ENCODE results near the gene GRIA3.

Gene GRIA3

GRCh38 chrX:123193101-123193500 is 9.0 kb downstream of the GRIA3 start:
- DNase-seq (ENCODE audit: low read depth in 4 of 4, low spot score in 1 of 4): no peak

- DNase-seq (ENCODE audit: low read depth in 4 of 4, low spot score in 1 of 4): no peak
These were observed 15.3 kb downstream of the GRIA3 start for GRCh38 chrX:123199338-123199737.

GRCh38 chrX:123201720-123202119 is 17.6 kb downstream of the GRIA3 start:
- DNase-seq (ENCODE audit: low read depth in 4 of 4, low spot score in 1 of 4): no peak

- DNase-seq (ENCODE audit: low read depth in 4 of 4, low spot score in 1 of 4): no peak
These were observed 18.4 kb downstream of the GRIA3 start for GRCh38 chrX:123202523-123202922.

- no peak for DNase-seq (ENCODE audit: low read depth in 4 of 4, low spot score in 1 of 4)
These were observed 19.7 kb downstream of the GRIA3 start for GRCh38 chrX:123203772-123204171.

- no peak for DNase-seq (ENCODE audit: low read depth in 4 of 4, low spot score in 1 of 4)
These were observed 22.1 kb downstream of the GRIA3 start for GRCh38 chrX:123206176-123206575.

- DNase-seq (ENCODE audit: low read depth in 4 of 4, low spot score in 1 of 4): no peak
These were observed 26.2 kb downstream of the GRIA3 start for GRCh38 chrX:123210252-123210651.

GRCh38 chrX:123215397-123216089 is 31.5 kb downstream of the GRIA3 start:
- DNase-seq (ENCODE audit: low read depth in 4 of 4, low spot score in 1 of 4): no peak

- DNase-seq (ENCODE audit: low read depth in 4 of 4, low spot score in 1 of 4): no peak
These were observed 33.0 kb downstream of the GRIA3 start for GRCh38 chrX:123217077-123217476.

GRCh38 chrX:123217728-123218127 is 33.6 kb downstream of the GRIA3 start:
- no peak for DNase-seq (ENCODE audit: low read depth in 4 of 4, low spot score in 1 of 4)

GRCh38 chrX:123219916-123220315 is 35.8 kb downstream of the GRIA3 start:
- no peak for DNase-seq (ENCODE audit: low read depth in 4 of 4, low spot score in 1 of 4)

GRCh38 chrX:123222920-123223319 is 38.8 kb downstream of the GRIA3 start:
- DNase-seq (ENCODE audit: low read depth in 4 of 4, low spot score in 1 of 4): no peak

GRCh38 chrX:123223409-123223808 is 39.3 kb downstream of the GRIA3 start:
- no peak for DNase-seq (ENCODE audit: low read depth in 4 of 4, low spot score in 1 of 4)

- DNase-seq (ENCODE audit: low read depth in 4 of 4, low spot score in 1 of 4): no peak
These were observed 39.8 kb downstream of the GRIA3 start for GRCh38 chrX:123223859-123224258.

GRCh38 chrX:123230798-123231197 is 46.7 kb downstream of the GRIA3 start:
- DNase-seq (ENCODE audit: low read depth in 4 of 4, low spot score in 1 of 4): no peak

GRCh38 chrX:123236859-123237258 is 52.8 kb downstream of the GRIA3 start:
- no peak for DNase-seq (ENCODE audit: low read depth in 4 of 4, low spot score in 1 of 4)

- no peak for DNase-seq (ENCODE audit: low read depth in 4 of 4, low spot score in 1 of 4)
These were observed 53.2 kb downstream of the GRIA3 start for GRCh38 chrX:123237271-123237670.

GRCh38 chrX:123254457-123254856 is 70.4 kb downstream of the GRIA3 start:
- no peak for DNase-seq (ENCODE audit: low read depth in 4 of 4, low spot score in 1 of 4)

GRCh38 chrX:123256378-123256777 is 72.3 kb downstream of the GRIA3 start:
- DNase-seq (ENCODE audit: low read depth in 4 of 4, low spot score in 1 of 4): no peak

GRCh38 chrX:123260920-123261418 is 76.9 kb downstream of the GRIA3 start:
- no peak for DNase-seq (ENCODE audit: low read depth in 4 of 4, low spot score in 1 of 4)

- DNase-seq (ENCODE audit: low read depth in 4 of 4, low spot score in 1 of 4): no peak
These were observed 79.2 kb downstream of the GRIA3 start for GRCh38 chrX:123263270-123263669.

- DNase-seq (ENCODE audit: low read depth in 4 of 4, low spot score in 1 of 4): no peak
These were observed 79.7 kb downstream of the GRIA3 start for GRCh38 chrX:123263747-123264146.

GRCh38 chrX:123267220-123267619 is 83.1 kb downstream of the GRIA3 start:
- no peak for DNase-seq (ENCODE audit: low read depth in 4 of 4, low spot score in 1 of 4)

Data from stimulated activated CD4-positive, alpha-beta T cell treated with anti-CD3 and anti-CD28 coated beads, Interleukin-1b, Interleukin-23, amount 100 ng/mL, for 24 hours (primary cell).